Measurements from ENCODE around the gene TMTC2.

GRCh38 chr12:83141460-83141994 lies 454.8 kb downstream of the TMTC2 start:
- TF ChIP-seq CTCF (IDR thresholded peaks at IDR 0.05), result no peak
- TF ChIP-seq POLR2A (IDR thresholded peaks at IDR 0.05), result no peak
